ENCODE results near the gene CCDC116.

CCDC116 gene

GRCh38 chr22:21681566-21682370 is 49.2 kb downstream of the CCDC116 start:
- no peak for DNase-seq (ENCODE audit: low read depth in 2 of 2)

- DNase-seq (ENCODE audit: low read depth in 2 of 2) = no peak
These were observed 50.0 kb downstream of the CCDC116 start for GRCh38 chr22:21682385-21683175.

- no peak for DNase-seq (ENCODE audit: low read depth in 2 of 2)
These were observed 50.8 kb downstream of the CCDC116 start for GRCh38 chr22:21683401-21683811.

GRCh38 chr22:21684492-21685163 is 52.1 kb downstream of the CCDC116 start:
- DNase-seq (ENCODE audit: low read depth in 2 of 2) = no peak

- no peak for DNase-seq (ENCODE audit: low read depth in 2 of 2)
These were observed 52.6 kb downstream of the CCDC116 start for GRCh38 chr22:21685164-21685513.

- no peak for DNase-seq (ENCODE audit: low read depth in 2 of 2)
These were observed 53.6 kb downstream of the CCDC116 start for GRCh38 chr22:21686193-21686608.
